HT-29 (cell line): ENCODE data around the gene NRG4. TPM values are rescaled to one million over a fixed set of nuclear protein-coding genes. Genes with fewer than 3 reads are reported as not detected.
"Not testable (repeated sequence)": the region's sequence is repeated elsewhere in the genome, so short reads cannot be mapped to it uniquely, and the experiment has no call there.

Experiments used
- DNase-seq: peaks from one replicate; pipeline ENCODE4 v3.0.0-alpha.2; 2015; ENCODE audit warnings: low spot score
- total RNA-seq: library from RNA; depleted of rRNA; stranded (reverse); fragments of >200 nt; shearing (Covaris generic); gene quantifications from 2 replicates; pipeline ENCODE4 v1.2.3, GENCODE V29; 2014

The NRG4 gene
- total RNA-seq, 1 experiment from 2014 or later, result not detected

DNA sequence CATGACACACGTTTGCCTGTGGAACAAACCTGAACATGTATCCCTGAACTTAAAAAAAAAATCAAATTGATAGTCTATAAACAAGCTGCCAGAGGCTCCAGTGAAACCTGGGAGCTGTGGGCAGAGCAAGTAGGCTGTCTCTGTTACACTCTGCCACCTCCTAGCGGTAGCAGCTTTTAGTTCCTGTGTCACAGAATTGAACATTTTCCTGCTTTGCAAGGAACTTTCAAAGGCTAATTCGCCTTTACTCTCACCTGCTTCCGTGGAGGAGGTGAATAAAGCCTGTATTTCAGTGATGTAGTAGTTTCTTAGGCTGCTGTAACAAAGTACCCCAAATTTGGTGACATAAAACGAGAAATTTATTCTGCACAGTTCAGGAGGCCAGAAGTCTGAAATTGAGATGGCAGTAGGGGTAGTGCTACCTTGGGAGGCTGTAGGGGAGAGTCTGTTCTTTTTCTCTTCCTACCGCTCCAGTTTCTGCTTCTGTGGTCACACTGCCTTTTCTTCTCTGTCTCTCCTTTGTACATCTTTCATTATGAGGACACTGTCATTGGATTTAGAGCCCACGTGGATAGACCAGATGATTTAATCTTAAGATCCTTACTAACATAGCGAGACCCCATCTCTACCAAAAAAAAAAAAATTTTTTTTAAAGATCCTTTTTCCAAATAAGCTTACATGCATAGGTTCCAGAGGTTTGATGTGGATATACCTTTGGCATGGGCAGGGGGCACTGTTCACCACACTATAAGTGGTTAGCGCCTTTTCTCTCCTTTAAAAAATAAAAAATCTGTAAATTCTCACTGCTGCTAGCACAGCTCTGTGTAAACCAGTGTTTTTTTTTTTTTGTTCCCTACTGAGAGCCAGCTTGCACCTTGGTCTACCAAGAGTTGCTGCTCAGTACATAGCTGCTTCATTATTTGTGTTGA lies 83.3 kb downstream of the NRG4 start:
- DNase-seq, result peak; percentile 84

DNA sequence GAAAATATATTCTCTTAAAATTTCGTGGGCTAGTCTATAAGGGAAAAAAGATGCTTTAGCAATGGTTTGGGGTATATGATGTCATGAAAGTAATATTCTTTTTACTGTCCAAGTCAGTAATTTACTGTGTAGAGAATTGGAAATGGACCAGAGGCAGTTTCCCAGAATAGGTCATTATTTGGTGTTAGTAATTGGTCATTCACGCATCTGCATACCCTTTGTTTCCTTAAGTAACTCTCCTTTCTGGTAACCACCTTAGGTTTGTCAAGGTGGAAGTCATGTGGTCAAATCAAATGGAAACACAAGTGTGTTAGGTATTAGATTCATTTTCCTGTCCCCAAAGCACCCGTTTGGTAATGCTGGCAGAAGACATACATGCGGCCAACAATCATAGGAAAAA lies 84.6 kb downstream of the NRG4 start:
- DNase-seq, result no peak

DNA sequence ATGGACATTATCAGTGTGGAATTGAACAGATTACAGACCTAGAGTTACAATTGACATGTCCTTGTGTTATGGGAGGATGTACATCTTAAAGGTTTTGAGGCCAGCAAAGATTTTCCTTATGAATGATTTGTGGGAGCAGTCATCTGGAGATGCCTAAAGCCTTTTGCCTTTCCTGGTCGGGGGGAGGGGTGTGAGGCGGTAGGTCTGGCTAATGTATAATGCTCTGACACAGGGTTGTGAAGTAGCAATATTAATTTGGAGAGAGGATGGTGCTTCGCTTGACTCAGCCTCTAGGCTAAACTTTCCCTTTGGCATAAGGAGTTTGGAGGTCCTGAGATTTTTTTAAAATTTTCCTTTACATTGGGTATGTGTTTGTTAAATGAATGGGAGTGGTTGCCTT lies 85.3 kb downstream of the NRG4 start:
- no peak for DNase-seq

DNA sequence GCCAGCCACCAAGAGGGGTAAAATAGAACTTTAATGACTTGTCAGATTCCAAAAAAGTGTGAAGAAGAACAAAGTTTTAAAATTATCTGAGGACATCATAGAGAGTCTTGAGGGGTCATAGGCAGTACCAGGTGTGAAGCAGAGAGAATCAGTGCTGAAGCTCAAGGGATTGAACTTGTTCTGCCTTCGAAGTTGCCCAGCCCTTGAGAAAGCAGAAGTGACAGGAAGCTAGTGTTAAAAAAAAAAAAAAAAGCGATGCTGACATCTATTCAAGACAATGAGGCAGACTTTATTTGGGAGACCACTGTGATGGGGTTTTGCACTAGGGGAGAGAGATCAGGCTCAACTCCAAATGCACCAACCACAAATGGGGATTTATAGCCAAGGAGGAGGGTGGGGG lies 86.8 kb downstream of the NRG4 start:
- no peak for DNase-seq

DNA sequence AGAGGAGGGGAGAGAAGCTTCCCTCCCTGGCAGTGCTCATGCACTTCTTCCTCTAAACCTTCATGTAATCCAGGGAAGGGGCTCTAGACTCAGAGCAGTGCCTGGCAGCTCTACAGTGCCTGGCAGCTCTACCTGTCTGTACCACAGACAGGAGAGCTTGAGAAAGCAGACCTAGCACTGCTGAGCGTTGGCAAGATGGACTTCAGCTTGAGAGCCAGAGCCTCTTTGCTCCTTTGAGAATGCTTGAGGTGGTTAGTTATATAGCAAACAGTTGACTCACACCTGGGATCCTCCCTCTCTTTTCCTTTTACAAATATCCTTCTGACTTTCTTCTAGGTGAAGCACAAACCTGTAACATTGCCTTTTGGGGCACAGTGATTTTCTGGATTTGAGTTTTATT lies 87.6 kb downstream of the NRG4 start:
- no peak for DNase-seq

DNA sequence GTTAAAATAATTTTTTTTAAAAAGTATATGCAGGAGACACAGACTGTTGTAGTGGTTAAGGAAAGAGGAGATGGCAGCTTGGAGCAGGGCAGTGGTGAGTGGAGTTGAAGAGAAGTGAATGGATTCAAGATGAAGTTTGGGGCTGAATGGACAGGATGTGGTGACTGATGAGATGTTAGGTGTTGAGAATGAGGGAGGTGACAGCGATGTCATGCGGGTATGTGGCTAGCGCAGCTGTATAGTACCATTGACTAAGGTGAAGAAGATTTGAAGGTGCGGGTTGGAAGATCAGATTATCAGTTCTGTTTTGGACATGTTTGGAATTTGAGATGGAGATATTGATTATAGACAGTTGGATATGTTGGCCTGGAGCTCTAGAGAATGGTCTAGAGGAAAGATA lies 88.5 kb downstream of the NRG4 start:
- DNase-seq, result no peak

DNA sequence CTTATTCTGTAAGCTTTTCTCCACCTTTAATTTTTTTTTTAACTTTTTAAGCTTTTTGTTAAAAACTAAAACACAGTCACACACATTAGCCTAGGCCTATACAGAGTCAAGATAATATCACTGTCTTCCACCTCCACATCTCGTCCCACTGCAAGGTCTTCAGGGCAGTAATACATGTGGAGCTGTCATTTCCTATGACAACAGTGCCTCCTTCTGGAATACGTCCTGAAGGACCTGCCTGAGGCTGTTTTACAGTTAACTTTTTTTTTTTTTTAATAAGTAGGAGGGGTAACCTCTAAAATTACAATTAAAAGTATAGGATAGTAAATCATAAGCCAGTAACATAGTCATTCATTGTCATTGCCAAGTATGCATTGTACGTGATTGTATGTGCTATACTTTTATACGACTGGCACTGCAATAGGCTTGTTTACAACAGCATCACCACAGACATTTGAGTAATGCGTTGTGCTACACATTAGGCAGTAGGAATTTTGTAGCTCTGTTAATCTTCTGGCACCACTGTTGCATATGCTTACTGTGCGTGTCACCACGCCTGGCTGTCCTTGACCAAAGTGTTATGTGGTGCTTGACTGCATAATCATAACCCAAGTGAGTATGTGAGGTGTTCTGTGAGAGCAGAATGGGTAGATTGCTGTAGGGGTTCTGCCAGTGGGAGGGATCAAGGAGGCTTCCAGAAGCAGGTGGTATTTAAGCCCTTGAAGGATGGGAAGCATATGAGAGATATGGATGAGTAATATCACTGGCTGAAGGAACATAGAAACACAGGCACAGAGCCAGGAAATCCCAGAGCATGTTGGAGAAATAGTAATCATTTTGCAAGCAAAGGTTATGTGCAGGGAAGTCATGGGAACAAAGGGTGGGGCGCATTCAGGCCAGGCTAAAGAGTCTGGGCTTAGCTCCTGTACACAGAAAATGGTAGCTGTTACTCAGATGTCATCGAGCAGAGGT lies 90.2 kb downstream of the NRG4 start:
- peak; percentile 77 for DNase-seq

DNA sequence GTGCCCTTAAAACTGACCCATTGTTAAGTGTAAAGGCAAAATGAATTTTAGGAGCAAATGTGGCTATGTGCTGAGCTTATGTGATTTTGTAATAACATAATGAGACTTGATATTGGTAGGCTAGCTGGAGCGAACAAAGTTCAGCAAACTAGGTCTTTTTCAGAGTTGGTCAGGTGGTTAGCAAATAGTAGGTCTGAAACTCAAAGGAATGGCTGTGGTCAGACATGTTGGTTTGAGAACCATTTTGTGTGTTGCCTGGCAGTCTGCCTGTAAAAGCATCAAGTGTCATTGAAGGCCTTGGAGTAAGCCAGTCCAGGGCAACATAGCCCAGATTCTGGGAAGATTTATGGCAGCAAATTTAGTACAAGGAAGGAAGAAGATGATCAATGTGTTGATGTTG lies 92.1 kb downstream of the NRG4 start:
- DNase-seq, result no peak

DNA sequence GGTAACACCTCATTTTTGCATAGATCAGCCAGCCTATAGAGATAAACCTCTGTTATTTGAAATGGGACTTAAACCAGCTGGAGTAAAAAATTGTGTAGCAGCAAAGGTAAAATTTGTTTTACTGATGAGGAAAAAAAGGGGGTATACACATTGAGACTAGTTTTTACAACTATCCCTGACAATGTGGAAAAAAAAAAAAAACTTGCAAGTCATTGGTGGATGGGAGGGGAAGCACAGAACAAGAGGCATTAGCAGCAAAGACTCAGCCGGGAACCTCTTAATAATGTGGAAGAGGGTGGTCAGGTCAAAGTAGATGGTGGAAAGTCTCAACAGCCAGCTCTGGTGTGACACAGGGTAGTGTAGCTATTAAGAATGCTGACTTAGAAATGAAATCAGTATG lies 94.1 kb downstream of the NRG4 start:
- no peak for DNase-seq

DNA sequence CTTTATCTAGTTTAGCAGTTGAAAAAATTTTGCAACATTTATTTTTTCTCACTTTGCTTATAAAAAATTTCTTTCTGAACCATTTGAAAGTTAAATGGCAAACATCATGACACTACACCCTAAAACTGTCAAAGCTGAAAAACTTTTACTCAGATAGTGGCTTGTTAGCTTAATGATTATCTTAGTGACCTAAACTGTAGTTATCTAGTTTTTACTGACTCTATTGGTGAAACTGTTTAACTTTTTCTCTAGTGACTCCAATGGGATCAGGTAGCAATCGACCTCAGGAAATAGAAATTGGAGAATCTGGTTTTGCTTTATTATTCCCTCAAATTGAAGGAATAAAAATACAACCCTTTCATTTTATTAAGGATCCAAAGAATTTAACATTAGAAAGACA lies 95.2 kb downstream of the NRG4 start:
- DNase-seq, result no peak

DNA sequence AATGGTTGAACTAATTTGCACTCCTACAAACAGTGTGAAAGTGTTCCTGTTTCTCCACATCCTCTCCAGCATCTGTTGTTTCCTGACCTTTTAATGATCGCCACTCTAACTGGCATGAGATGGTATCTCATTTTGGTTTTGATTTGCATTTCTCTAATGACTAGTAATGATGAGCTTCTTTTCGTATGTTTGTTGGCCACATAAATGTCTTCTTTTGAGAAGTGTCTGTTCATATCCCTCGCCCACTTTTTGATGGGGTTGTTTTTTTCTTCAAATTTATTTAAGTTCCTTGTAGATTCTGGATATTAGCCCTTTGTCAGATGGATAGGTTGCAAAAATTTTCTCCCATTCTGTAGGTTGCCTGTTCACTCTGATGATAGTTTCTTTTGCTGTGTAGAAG lies 101.9 kb downstream of the NRG4 start:
- DNase-seq, result not testable (repeated sequence)

DNA sequence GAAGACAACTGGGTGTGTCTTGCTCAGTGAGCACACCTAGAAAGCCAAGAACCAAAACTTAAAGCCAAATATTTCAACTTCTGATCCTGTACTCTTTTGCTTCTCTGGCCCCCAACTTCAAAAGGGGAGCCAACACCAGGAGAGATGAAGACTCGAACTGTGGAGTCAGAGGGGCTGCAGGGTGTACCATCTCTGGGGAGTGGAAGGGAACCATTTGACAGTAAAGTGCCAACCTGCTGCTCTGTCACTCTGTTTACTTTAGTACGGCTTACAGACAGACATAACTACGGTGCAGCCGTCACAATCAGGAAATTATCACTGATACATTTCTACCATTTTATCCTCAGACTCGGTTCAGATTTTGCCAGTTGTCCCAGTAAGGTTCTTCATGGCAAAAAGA lies 107.0 kb downstream of the NRG4 start:
- DNase-seq, result no peak

DNA sequence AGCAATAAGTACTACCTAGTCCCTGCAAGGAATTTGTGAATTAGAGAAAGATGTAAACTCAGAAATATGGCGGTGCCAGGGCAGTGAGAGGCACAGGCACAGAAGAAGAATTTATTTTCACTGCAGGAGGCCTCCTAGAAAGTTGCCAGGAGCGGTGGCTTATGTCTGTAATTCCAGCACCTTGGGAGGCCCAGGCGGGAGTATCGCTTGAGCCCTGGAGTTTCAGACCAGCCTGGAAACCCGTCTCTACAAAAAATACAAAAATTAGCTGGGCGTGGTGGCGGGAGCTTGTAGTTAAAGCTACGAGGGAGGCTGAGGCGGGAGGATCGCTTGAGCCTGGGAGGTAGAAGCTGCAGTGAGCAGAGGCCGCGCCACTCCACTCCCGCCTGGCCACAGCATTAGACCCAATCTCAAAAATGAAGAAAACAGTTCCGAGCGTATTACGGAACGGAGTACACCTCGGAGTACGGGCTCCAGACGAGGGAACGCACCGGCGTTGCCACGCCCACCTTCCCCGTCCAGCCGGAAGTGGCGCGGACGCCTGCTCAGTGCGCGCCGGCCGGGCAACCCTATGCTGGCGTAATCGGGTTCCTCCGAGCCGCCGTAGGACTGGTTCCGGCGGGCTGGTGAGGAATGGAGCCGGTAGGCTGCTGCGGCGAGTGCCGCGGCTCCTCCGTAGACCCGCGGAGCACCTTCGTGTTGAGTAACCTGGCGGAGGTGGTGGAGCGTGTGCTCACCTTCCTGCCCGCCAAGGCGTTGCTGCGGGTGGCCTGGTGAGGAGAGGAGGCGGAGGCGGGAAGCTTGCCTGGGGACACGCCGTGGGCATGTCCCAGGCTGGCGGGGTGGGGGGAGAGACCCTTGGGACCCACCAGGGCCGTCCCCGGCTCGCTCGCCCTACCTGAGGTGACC lies 108.6 kb downstream of the NRG4 start, which contains the start of gene FBXO22:
Gene FBXO22 (plus strand): TSS at position 548 of the 909 bp plus-strand sequence. CDS start 86 bp downstream, at position 634.
- peak; percentile 97 for DNase-seq

DNA sequence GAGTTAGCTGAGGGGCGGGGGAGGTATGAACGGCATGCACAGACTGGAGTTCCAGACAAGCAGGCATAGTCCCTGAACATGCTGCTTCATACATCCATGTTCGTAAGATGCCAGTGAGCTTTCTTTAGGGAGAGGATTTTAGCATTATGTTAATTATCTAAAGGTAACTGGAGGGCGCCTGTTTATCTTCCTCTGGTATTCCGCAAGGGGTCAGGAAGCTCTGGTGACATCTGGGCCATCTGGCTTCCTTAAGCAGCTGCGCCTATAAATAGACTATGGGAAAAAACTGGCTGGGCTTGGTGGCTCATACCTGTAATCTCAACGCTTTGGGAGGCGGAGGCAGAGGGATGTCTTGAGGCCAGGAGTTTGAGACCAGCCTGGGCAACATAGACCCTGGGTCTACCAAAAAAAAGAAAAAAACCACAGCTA lies 110.1 kb downstream of the NRG4 start:
- no peak for DNase-seq

DNA sequence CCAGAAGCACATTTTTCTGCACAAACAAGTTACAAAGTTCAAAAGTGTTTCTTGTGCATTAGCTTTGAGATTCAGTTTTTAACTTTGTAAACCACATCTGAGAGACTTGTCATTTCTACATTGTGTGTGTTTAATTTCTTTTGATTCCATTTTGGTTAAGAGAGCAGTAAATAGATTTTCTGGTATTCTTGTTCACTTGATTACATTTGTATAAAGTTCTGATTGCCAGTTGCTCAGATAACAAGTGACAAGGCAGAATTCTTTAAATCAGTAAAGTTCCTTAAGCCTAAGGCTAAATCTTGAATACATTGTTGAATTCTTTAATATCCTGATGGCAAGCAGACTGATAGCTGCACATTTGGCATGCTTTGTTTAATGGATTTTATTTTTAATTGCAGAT lies 111.6 kb downstream of the NRG4 start:
- no peak for DNase-seq

DNA sequence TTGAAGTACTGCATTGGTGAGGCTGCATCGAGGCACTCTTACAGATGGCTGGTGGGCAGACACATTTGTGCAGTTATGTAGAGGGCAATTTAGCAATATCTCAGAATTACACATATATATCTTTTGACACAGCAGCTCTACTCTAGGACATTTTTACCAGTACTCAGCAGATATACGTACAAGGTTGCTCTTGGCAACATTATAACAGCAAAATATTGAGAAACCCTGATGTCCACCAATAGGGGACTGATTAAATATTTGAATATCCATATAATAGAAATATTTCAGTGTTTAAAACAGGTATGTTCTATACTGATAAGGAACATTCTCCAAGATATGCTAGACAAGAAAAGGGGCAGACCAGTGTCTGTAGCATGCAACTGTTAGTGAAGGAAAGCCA lies 116.5 kb downstream of the NRG4 start:
- no peak for DNase-seq

DNA sequence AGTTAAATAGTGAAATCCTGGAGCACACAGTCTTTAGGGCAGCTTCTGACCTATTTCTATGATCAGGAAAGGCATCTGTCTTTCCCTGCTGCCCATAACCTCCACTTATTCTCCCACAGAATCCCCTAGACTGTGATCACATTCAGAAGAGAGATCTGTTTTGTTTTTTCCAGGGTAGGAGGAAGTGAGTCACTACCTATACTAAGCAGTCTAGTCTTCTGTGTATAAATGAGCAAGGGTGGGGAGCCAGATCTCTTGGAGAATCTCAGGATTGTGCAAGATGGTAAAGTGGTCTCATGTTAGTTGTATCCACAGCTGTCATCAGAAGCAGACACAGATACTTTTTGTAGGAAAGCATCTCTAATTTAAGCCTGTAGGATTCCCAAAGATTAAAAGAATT lies 120.3 kb downstream of the NRG4 start:
- DNase-seq, result peak; percentile 14
